Iris pigment epithelial cell (primary cell): Measurements from ENCODE around the gene RAB3D.
"Not testable (repeated sequence)": the region's sequence is repeated elsewhere in the genome, so short reads cannot be mapped to it uniquely, and the experiment has no call there.

Experiments
- DNase-seq: peaks from one replicate; pipeline ENCODE4 v3.0.0-alpha.2; 2011; ENCODE audit warnings: low read depth

Gene RAB3D

GRCh38 chr19:11338121-11338520 lies 1.3 kb downstream of the RAB3D start:
- DNase-seq: no peak

DNA sequence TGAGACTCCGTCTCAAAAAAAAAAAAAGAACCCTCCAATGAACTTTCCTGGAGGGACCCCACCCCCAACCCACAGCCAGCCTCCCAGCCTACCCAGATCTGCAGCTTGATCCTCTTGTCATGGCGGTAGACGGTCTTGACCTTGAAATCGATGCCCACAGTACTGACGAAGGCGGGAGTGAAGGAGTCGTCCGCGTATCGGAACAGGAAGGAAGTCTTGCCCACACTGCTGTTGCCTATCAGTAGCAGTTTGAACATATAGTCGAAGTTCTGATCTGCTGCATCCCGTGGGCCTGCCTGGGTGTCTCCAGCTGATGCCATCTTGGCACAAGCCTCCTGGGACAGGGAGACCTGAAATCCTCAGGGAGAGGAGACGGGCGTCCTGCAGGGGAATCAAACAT lies 2.4 kb downstream of the RAB3D start:
- no peak for DNase-seq

- DNase-seq: no peak
Observed at GRCh38 chr19:11335449-11336146, 3.9 kb downstream of the RAB3D start.

DNA sequence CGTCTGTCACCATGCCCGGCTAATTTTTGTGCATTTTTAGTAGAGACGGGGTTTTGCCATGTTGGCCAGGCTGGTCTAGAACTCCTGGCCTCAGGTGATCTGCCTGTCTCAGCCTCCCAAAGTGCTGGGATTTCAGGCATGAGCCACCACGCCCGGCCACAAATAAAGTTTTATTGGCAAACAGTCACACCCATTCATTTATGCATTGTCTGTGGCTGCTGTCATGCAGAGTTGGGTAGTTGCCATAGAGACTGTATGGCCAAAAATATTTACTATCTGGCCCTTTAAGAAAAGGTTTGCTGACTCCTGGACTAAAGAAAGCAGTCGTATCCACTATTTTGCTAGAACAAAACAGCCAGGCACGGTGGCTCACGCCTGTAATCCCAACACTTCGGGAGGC lies 5.6 kb downstream of the RAB3D start:
- not testable (repeated sequence) for DNase-seq

- DNase-seq: no peak
Observed at GRCh38 chr19:11332822-11333221, 6.6 kb downstream of the RAB3D start.

DNA sequence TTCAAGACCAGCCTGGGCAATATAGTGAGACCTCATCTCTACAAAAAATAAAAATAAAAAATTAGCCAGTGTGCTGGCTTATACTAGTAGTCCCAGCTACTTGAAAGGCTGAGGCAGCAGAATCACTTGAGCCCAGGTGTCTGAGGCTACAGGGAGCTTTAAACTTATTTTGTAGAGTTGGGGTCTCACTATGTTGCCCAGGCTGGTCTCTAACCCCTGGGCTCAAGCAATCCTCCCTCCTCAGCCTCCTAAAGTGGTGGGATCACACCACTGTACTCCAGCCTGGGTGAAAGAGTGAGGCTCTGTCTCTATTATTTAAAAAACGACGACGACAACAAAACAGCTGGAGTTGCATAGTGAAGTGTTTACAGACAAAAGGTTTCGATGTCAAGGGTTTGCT lies 8.0 kb downstream of the RAB3D start:
- no peak for DNase-seq

DNA sequence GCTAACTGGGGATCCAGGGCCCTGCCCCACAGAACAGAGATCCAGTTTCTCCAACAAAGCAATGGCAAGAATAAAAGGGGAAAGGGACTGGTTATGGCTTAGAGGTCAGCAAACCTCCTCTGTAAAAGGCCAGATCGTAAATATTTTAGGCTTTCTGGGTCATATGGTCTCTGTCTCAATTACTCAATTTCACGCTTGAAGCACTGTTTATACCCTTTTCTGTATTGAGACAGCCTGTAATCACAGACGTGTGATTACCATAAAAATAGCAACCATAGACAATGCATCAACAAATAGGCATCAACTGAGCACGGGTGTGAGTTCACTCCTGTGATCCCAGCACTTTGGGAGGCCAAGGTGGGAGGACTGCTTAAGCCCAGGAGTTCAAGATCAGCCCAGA lies 9.3 kb downstream of the RAB3D start:
- DNase-seq: no peak

DNA sequence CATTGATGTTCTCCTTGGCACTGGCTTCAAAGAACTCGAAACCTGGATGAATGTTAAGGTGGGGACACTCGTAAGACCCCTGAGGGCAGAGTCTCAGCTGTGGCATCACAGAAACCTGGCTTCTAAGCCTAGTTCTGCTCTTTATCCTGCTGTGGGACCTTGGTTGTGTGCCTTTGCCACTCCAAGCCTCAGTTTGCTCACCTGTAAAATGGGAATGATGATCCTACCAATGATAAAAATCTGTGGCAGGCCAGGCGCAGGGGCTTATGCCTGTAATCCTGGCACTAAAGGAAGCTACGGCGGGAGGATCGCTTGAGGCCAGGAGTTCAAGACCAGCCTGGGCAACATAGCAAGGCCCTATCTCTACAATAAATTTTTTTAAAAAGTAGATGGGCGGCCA lies 13.9 kb downstream of the RAB3D start:
- no peak for DNase-seq

DNA sequence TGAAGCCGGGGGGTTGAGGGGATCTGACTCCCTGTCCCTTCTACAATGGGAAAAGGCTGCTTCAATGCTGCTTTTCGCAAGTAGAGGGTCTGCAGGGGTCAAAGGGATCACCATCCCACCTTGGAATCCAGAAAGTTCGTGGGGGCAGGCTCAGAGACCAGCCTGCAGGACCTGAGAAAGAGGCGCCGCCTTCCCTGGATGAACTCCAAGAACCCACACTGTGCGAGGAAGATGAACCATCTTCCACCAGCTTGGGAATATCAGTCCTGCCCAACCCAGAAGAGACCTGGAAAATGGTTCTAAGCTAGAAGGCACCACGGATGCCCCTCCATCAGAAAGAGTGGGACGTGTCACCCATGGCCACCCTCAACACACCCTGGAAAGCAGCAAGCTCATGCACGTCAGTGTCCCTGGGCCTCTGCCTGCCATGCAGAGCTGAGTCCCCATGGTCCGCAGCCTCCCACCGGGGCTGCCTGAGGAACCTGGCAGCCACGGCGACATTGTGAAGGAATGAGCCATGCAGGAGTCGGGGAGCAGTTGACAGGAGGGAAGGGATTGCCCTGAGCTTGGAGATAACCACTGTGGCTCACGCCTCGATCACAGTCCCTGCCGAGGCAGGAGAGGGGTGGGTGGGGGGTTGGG lies 14.6 kb downstream of the RAB3D start:
- no peak for DNase-seq

- peak; percentile 98 for DNase-seq
Observed at GRCh38 chr19:11324079-11324661, 15.3 kb downstream of the RAB3D start.

- no peak for DNase-seq
Observed at GRCh38 chr19:11323601-11324078, 15.8 kb downstream of the RAB3D start.

DNA sequence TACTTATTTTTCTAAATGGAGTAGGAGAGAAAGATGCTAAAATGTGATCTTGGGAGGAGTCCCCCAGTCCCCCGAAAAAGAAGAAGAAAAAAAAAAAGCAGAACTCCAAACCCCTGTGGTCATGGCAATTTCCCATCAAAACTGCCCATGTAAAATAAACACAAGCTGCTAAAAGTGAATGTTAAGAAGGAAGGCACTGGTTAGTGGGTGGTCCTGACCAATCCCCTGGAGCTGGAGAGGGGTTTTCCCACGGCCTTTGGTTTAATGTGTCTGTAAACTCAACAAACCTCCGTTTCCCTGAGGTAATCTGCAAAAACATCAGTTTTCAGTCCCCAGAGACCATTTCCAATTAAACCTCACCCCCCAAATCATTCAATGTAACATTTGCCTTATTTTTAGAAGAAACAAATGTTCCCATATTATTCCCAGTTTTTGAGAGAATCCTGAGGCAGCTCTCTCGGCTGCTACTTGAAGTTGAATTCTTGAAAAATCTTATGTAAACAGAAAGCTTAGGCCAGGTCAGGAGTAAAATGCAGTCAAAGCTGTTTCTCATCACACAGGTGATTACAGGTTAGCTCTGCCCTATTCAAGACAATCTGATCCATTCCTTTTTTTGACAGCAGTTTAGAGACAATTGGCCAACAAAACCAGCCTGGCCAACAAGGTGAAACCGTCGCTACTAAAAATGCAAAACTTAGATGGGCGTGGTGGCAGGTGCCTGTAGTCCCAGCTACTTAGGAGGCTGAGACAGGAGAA lies 17.0 kb downstream of the RAB3D start:
- no peak for DNase-seq

- DNase-seq: no peak
Observed at GRCh38 chr19:11321191-11322126, 18.0 kb downstream of the RAB3D start.

- not testable (repeated sequence) for DNase-seq
Observed at GRCh38 chr19:11320278-11320995, 19.0 kb downstream of the RAB3D start.

GRCh38 chr19:11306337-11306736 lies 33.1 kb downstream of the RAB3D start:
- DNase-seq: no peak

- DNase-seq: no peak
Observed at GRCh38 chr19:11304936-11305335, 34.5 kb downstream of the RAB3D start.

DNA sequence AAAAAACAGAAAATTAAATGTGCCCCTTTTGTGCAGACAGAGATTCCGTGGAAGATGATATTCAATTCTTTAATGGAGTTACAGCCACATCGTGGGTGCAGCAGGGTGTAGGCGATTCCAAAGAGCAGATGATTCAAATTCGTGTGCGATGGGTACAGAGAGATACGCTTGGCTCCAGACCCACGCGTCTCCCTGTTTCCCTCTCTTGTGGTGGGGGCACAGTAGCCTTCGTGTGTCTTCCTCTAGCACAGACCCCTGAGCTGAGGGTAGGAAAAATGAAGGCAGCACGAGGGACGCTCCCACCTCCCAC lies 38.7 kb downstream of the RAB3D start:
- no peak for DNase-seq

- no peak for DNase-seq
Observed at GRCh38 chr19:11299946-11300810, 39.3 kb downstream of the RAB3D start.

GRCh38 chr19:11296264-11296663 lies 43.2 kb downstream of the RAB3D start:
- peak; percentile 21 for DNase-seq

DNA sequence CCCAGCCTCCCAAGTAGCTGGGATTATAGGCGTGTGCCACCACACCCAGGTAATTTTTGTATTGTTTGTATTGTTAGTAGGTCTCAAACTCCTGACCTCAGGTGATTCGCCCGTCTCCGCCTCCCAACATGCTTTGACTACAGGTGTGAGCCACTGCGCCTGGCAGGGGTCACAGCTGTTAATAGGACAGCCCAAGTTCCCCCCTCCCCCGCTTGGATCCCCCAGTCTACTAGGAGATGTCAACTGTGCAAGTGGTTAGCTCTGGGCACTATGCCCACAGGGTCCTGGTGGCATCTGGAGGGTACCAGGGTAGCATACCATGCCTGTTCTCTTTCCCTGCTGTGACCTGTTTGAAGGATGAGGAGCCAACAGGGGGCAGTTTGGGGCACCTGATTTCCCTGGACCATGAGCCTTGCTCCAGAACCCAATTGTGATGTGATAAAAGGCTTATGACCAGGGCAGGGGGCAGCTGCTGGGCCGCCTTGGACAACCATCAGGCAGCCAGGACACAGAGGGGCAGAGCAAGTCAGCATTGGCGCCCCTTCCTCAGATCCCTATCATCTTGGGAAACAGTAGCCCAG lies 43.7 kb downstream of the RAB3D start, which contains the start of gene TSPAN16:
TSPAN16 (plus strand) TSS at position 496 of the 581 bp plus-strand sequence. CDS start 138 bp downstream, outside the sequence.
- DNase-seq: no peak
